Stimulated activated CD4-positive, alpha-beta T cell treated with anti-CD3 and anti-CD28 coated beads, TNF-alpha, amount 100 ng/mL, for 4 hours (primary cell): ENCODE measurements around the gene TJAP1.
"Not testable (repeated sequence)": the region's sequence is repeated elsewhere in the genome, so short reads cannot be mapped to it uniquely, and the experiment has no call there.

Experiments
- DNase-seq, 3 experiments: peaks; one replicate each; pipeline ENCODE4 v3.0.0-alpha.2; 2020; ENCODE audit warnings: low read depth in 3 of 3

TJAP1 gene

DNA sequence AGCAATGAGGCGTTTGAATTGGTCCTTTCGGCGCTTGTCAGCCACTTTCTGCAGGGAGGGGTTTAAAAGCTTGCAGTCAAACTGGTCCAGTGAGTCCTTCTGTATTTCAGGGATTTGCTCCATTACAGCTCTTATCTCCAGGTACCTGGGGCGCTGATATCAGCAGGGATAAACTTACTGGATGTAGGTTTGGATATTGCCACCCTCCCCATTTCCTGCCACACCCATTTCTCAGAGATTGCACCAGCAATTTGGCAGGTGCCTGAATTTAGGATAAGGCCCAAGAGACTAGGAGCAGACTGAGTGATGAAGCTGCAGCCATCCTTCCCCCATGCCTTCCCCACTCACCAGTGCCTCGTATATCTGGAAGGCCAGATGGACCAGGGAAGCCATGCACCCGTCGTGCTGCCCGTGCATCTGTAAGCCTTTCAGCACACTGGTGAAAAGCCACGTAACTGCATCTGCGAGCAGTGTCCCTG lies 47.2 kb downstream of the TJAP1 start:
- no peak for DNase-seq

DNA sequence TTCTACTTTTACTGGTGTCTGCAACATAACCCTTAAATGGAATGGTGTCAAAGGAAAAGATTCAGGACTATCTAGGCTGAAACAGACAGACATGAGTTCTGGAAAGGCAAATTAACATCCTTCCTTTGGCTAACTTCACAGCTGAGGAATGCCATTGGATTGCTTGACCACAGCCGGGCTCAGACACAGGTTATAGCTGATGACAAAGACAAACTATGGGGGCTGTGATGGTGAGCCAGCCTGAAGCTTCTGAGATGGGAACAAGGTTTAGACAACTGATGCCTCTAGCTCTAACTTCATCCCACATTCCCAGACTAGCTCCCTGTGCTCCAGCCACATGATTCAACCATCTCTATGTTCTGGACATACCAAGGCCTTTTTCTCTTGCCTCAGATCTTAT lies 54.8 kb downstream of the TJAP1 start:
- DNase-seq: no peak

DNA sequence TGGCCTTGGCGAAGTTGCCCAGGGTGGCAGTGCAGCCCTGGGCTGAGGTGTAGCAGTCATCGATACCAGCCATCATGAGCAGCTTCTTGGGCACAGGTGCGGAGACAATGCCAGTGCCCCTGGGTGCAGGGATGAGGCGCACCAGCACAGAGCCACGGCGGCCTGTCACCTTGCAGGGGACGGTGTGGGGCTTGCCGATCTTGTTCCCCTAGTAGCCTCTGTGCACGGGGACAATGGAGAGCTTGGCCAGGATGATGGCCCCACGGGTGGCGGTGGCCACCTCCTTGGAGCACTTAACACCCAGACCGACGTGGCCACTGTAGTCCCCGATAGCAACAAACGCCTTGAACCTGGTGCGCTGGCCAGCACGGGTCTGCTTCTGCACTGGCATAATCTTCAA lies 61.6 kb downstream of the TJAP1 start:
- not testable (repeated sequence) for DNase-seq

DNA sequence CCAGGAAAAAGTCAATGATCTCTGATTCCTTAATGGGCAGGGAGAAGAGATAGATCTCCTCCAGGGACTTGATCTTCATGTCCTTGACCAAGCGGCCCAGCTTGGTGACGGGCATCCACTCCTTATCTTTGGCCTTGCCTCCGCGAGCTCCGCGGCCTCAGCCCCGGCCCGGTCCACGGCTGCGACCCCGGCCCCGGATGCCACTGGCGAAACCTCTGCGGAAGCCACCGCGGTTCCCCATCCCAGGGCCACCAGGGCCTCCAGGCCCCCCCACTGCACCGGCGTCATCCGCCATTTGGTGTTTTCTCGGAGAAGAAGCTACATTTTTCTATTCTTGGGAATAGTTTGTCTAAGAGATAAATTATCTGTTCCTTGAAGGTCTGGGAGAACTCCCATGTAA lies 62.0 kb downstream of the TJAP1 start:
- DNase-seq: not testable (repeated sequence)

DNA sequence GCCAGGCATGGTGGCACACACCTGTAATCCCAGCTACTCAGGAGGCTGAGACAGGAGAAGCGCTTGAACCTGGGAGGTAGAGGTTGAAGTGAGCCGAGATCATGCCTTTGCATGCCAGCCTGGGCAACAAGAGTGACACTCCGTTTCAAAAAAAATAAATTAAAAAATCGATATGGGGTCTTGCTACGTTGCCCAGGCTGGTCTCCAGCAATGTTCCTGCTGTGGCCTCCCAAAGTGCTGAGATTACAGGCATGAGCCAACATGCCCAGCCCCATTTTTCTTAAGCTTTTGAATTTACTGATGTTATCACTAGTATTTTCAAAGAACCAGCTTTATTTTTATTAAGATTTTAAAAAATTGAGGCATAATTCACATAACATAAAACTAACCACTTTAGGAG lies 63.1 kb downstream of the TJAP1 start:
- no peak for DNase-seq

DNA sequence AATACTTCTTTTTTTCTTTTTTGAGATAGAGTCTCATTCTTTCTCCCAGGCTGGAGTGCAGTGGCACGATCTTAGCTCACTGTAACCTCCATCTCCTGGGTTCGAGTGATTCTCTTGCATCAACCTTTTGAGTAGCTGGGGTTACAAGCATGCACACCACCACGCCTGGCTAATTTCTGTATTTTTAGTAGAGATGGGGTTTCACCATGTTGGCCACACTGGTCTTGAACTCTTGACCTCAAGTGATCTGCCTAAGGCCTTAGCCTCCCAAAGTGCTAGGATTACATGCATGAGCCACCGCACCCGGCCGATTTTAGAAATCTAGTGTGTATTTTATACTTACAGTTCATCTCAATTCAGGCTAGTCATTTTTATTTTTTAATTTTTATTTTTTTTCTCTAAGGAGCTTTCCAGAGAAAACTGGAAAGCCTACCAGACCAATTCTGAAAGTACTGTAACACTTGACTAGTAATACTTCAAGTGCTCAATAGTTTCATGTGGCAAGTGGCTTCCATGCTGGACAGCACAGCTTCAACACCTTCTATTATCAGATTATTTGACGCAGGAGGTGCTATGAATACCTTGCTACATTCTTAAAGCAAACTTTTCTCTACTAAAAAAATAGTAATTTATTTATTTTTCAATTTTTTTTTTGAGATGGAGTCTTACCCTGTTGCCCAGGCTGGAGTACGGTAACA lies 64.6 kb downstream of the TJAP1 start:
- DNase-seq: no peak

DNA sequence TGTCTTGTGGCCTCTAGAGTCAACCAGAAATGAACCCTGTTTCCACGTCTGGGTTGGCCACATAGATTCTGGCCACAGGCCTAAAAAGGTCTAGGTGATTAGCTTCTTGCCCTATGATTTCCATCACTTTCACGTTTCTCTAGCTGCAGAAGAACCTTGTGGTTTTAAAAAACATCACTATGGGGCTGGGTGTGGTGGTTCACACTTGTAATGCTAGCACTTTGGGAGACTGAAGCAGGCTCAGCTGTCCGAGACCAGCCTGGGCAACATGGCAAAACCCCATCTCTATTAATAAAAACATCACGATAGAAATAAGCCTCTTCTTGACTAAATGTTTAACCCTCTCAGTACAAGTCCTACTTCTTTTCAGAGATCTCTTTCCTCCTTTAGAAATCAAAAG lies 67.1 kb downstream of the TJAP1 start:
- DNase-seq: no peak

DNA sequence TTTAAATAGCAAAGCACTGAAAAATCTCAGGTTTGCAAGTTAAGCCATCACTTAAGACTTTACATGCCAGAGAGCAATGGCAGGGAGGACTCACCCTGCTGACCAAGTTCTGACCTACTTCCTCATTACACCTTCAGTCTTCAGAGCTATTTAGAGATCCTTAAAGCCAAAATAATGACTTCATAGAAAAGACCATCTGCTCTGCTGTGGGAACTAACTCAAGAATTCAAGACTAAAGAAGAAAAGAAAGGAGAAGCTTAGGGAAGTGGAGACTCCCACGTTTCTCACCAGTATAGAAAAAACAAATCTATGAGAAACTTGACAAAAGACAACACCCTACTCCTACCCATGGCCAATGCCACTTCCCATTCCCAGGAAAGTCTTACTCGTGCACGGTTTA lies 69.9 kb downstream of the TJAP1 start:
- no peak for DNase-seq
